GM18505 (cell line): ENCODE measurements around the gene ZSWIM4.
A peak's percentile ranks its signal among the peaks of the same experiment; 100 is the strongest.

ENCODE experiments used
- ATAC-seq: cut with Tn5 transposase; IDR thresholded peaks from one replicate; pipeline ENCODE4 v1.9.1; 2021; ENCODE audit not compliant: unreplicated experiment
- POLR2A ChIP-seq: IDR thresholded peaks from 4 replicates; pipeline ENCODE4 v1.6.1; 2011; ENCODE audit warnings: borderline replicate concordance; ENCODE audit not compliant: insufficient read depth, insufficient read length; ENCODE audit errors: extremely low read depth

Gene ZSWIM4

DNA sequence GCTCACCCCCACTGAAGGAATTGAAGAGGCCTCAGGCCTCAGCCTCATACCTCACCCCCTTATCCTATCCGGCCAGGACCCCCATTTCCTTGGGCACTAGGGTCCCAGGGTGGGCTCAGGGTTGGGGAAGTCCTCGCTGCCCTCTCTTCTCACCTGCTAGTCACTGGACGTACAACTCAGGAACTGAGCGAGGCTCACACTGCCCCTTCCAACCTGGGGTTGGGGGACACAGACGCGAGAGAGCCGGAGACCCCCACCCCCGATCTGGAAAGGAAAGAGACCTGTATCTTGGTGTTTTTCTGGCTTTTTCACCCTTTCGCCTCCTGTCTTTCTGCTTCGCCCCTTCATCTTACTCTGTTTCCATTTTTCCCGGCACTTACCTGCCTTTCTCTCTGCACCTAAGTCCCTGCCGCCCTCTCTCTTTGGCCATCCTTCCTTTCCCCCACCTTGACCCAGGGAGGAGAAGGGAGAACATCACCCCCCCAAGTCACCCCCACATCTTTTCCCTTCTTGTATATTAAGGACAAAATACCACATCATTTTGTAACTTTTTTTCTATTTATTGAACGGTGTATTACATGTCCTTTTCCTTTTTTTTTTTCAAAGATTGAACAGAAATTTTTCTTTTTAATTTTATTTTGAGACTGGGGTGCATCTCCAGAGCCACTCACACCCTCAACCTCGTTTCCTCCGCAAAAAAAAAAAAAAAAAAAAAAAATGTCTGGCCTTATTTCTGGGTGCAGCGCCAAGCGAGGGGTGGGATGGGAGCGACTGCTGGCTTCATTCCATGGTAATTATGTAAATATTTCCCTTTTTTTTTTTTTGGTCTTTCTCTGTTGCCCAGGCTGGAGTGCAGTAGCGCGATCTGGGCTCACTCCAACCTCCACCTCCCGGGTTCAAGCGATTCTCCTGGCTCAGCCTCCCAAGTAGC lies 36.6 kb downstream of the ZSWIM4 start:
- peak; percentile 5 for TF ChIP-seq POLR2A
- ATAC-seq = no peak

DNA sequence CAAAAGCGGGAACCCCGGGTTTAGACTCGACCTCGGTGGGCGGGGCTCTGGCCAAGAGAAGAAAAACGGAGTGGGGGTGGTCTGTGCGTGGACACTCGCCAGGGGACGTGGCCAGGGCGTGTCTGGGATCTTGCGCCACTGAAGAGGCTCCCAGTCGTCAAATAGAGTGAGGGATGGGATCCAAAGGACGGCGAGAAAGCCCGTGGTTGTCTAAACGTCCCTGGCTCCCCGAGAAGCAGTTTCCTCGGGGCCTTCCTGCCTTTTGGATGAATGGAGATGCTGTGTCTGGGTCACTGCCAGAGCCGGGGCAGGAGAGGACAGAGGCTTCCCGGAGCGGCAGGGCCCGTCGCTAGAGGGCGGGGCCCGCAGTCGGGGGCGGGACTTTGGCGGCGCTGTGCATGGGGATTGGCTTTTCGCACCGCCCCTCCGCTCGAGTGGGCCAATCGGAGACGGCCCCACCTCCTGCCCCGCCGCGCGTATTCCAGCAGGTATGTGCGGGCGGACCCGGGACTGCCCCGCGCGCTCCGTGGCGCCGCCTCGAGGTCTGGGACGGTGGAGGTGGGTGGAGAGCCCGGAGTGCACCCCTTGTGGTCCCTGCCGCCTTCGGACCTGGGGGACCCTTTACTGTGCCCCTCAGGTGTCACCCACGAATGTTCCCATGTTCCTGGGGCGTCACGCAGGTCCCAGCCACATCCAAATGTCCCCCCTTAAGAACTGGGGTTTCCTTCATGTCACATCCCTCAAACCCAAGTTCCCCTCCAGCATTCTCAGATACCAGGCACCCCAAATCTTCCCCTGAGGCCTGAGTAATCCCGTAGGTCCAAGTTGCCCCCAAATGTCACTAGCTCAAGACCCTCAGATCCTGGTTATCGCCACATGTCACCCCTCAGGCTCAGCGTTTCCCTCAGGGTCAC lies 38.3 kb downstream of the ZSWIM4 start:
- peak; percentile 55 for TF ChIP-seq POLR2A
- ATAC-seq = peak; percentile 58

DNA sequence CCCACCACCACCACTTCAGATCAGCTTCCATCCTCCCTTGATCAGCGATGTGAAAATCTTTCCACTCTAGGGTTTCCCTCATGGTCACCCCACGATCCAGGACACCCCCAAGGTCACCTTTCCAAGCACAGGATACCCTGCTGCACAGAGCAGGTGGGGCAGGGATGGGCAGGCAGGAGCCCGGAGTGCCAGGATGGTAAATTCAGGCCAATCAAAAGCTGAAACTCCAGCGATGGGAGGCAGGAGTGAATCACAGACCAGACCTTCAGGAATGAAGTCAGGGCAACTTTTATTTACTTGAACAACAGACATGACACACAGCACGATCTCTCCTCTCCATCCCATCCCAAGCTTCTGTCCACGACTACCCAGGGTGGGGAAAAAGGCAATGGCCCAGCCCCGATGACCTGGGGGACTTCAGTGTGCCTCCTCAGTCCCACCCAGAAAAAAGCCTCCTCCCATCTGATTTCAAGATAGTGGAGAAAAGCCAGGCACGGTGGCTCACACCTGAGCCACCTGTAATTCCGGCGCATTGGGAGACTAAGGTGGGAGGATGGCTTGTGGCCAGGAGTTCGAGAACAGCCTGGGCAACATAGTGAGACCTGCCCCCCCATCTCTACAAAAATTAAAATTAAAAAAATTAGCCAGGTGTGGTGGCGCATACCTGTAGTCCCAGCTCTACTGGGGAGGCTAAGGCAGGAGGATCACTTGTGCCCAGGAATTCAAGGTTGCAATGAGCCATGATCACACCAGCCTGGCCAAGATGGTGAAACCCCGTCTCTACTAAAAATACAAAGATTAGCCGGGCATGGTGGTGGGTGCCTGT lies 39.2 kb downstream of the ZSWIM4 start:
- ATAC-seq = no peak
- TF ChIP-seq POLR2A = no peak

DNA sequence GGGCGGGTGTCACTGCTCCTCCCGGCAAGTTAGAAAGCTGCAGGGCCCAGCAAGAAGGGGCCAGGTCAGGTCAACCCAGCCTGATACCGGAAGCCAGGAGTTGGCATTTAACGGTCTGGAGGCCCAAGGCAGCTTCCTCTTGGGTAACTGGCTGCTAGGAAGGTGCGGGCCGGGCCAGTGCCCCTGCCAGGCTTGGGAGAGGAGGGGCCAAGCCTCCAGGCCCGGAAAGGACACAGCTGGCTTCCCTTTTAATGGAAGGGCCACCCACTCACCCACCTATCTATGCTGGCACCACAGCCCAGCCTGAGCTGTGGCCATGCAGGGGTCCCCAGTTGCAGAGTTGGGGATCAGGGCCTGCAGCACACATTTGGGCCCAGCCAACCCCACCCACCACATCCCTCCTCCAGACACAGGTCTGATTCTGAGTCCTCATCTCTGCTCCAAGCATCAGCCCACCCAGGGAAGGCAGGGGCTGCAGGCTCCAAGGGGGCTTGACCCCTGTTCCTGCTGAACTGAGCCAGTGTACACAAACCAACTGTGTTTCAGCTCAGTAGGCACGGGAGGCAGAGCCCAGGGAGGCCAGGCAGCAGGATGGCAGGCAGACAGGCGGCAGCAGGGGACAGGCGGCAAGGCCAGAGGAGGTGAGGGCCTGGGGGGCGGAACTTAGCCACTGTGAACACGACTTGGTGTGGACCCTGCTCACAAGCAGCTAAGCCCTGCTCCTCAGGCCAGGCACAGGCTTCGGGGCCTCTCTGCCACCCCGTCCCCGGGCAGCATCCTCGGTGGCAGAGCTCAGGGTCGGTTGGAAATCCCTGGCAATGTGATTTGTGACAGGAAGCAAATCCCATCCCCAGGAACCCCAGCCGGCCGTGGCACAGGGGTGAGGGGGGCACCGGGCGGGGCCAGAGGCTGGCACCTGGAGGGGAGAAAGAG lies 40.8 kb downstream of the ZSWIM4 start:
- TF ChIP-seq POLR2A = no peak
- no peak for ATAC-seq

DNA sequence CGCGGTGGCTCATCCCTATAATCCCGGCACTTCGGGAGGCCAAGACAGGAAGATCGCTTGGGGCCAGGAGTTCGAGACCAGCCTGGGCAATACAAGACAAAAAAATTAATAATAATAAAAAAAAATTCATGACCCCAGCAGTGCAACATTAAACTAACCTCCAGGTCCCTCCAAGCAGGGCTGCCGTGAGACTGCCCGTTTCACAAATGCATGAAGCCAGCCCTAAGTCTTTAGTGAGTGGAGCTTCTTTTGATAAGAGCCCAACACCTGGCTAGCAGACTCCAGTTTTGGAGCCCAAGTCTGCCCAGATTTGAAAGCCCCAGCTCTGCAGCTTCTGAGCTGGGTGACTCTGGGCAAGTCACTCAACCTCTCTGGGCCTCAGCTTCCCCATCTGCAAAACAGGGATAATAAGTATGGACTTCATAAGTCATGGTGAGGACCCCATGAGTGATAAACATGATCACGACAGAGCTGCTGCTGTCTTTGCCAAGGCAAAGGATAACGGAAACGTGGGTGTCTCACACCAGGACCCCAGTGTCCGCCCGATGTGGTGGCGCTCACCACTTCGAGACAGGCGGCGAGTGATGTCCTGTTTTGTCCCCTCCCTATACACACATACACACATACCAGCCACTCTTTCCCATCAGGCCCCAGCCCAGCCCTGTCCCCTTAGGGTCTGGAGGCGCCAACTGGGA lies 43.3 kb downstream of the ZSWIM4 start:
- TF ChIP-seq POLR2A = no peak
- ATAC-seq = no peak

DNA sequence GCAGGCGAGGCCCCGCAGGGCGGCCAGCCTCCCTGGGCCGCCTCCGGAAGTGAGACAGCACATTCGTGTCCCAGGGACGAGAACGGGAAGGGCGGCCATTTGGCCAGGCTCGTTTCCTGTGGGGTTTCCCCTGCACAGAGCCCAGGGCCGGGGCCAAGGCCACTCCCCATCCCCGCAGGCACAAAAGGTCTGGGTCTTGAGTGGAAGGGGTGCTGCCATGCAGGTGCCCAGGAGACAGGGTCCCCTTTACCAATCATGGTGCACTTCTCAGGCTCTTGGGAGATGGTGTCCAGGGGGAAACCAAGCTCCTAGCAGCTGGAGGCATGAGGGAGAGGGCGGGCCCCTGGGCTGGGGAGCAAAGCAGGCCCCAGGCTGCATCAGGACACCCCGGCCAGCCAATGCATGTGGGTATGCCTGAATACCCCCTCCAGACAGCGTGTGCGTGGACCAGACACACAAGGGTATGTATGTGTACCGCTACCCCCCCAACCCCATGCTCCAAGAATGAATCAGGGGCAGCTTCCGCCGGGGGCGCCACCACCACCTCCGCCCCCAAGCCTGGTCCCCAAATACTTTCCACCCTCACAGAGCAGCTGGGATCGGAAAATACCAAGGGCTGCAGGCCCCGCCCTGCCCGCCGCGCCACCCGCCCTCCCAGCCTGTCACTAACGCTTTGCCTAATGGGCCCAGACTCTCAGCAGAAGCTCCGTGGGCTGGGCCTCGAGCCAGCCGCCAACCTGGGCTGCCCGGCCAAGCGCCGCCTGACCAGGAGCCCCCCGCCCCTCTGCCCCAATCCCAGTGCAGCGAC lies 44.1 kb downstream of the ZSWIM4 start:
- ATAC-seq = peak; percentile 30
- peak; percentile 76 for TF ChIP-seq POLR2A

DNA sequence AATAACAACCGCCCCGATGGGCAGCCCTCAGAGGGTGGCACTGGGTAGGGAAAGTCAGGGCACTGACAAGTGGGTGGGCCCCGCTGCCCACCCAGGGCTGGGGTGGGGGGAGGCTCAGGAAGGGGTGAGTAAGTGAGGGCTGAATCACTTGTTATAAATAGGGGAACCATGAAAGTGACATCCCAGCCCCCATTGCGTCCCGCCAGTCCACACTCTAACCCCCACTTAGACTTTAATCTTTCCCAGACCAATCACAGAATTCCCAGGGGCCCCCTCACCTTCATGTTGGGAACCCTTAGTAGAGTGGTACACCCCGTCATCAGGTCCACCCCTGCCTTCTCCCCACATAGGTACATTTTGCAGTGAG lies 44.7 kb downstream of the ZSWIM4 start:
- peak; percentile 19 for ATAC-seq
- no peak for TF ChIP-seq POLR2A

DNA sequence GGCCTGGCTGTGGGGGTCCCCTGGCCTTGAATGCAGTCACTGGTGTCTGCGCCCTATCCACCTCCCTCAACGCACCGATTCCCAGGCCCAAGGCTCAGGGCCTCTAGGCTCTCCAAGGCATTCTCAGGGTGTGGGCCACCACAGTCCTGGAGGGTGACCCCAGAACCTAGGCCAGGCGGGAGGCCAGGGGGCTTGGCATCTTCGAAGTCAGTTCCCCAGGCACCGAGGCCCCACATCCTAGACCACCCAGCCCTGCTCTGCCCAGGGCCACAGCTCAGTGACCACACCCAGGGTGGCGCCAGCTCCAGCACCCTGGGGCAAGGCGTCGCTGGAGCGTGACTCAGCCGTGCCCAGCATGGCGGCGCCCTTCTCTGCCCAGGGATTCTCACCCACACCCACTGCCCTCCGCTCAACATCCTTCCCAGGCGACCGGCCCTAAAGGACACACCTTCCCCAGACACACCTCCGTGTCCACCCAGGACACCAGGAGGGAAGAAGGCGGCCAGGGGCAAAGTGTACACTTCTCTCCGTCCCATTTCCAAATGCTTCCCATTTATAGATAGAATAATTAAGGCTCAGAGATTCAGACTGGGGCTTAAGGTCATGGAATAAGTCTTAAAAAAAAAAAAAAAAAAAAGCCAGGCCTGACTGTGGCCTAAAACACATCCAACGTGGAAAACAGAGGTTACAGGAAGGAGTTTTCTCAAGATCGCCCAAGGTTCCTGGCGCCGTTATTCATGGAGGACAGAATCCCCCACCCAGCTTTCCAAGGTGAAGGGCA lies 45.3 kb downstream of the ZSWIM4 start:
- ATAC-seq = no peak

DNA sequence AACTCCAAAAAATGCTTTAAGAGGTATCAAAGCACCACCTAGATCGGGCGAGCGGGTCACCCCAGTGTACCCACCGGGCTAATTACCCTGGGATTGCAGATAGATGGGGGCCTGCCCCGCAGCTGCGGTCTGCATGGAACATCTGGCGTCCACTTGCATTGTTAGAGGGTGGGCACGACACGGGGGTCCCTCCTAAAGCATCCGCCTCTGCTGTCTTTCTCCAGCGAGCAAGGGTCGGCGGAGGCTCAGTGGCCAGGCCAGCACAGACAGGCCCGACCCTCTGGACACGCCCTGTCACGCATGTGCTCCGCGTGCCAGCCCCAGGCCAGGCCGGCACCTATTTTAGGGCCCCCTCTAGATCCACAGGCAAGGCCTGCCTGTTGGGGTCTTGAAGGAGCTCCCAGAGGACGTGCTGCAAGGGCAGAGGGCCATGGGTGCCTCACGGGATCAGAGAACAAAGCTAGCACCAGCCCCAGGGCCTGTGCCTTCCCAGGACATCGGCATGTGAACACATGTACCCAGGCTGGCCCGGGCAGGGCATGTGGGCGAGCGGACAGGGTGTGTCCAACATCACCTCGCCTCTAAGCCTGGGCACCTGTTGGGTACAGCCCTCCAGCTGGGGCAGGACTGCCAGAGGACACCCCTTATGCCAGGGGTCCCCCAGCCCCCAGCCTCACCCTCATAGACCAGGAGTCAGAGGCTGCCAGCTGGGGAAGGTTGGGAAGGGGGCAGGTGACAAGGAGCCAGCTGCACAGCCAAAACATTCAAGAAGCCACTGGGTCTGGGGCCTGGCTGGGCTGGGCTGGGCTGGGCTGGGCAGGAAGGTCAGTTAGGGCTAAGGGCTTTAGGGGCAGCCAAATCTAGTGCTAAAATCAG lies 46.1 kb downstream of the ZSWIM4 start:
- no peak for TF ChIP-seq POLR2A
- no peak for ATAC-seq

More for the DNA sequence above, 45.3 kb downstream of the ZSWIM4 start:
- no peak for TF ChIP-seq POLR2A

DNA sequence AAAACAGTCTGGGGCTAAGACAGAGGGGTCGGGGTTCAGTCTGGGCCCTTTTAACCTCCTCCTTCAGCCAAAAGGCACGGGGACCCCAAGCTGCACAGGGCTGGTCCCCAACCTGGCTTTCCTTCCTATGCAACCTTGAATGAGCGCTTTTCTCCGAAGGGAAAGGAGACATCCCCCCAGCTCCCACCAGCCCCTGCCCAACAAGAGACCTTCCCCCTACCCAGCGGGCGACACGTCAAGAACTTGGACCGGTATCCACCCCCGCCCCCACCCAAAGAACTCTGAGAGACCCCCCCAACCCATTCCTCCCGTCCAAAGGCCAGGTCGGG lies 46.7 kb downstream of the ZSWIM4 start:
- no peak for ATAC-seq
- TF ChIP-seq POLR2A = no peak
